GM18498 (cell line): ENCODE data around the gene PLAU.
A peak's percentile ranks its signal among the peaks of the same experiment; 100 is the strongest.
"Not testable (repeated sequence)": the region's sequence is repeated elsewhere in the genome, so short reads cannot be mapped to it uniquely, and the experiment has no call there.

ENCODE experiments used
- ATAC-seq: cut with Tn5 transposase; IDR thresholded peaks from one replicate; pipeline ENCODE4 v1.9.1; 2021; ENCODE audit warnings: mild to moderate bottlenecking, moderate library complexity; ENCODE audit not compliant: unreplicated experiment

Gene PLAU

DNA sequence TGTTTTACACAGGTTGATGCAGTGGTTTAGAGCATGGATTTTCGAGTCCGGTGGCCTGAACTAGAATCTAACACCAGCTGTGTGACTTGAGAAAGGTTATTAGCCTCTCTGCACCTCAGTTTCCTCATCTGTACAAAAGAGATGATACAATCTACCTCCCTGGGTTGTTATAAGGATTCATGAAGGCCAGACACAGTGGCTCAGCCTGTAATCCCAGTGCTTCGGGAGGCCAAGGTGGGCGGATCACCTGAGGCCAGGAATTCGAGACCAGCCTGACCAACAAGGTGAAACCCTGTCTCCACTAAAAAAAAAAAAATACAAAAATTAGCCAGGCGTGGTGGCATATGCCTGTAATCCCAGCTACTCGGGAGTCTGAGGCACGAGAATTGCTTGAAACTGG, 8.5 kb downstream of the PLAU start:
- ATAC-seq: not testable (repeated sequence)

DNA sequence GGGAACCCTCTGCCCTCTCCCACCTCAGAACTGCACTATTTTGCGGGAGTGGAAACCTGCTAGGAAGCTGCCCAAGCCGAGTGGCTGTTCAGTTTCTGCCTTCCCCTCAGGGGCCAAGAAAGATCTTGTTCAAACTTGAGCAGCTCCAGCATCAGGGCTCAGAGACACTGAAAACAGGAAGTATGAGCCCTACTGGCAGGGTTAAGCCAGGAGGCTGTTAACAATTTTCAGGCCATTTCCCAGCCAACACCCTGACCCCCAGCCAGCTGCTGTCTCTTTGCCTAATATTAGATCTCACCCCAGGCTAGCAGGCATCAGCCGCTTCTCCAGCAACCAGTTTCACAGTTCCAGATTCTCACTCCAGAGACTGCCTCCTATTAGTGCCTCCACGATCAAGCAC, 9.2 kb downstream of the PLAU start:
- ATAC-seq: no peak

DNA sequence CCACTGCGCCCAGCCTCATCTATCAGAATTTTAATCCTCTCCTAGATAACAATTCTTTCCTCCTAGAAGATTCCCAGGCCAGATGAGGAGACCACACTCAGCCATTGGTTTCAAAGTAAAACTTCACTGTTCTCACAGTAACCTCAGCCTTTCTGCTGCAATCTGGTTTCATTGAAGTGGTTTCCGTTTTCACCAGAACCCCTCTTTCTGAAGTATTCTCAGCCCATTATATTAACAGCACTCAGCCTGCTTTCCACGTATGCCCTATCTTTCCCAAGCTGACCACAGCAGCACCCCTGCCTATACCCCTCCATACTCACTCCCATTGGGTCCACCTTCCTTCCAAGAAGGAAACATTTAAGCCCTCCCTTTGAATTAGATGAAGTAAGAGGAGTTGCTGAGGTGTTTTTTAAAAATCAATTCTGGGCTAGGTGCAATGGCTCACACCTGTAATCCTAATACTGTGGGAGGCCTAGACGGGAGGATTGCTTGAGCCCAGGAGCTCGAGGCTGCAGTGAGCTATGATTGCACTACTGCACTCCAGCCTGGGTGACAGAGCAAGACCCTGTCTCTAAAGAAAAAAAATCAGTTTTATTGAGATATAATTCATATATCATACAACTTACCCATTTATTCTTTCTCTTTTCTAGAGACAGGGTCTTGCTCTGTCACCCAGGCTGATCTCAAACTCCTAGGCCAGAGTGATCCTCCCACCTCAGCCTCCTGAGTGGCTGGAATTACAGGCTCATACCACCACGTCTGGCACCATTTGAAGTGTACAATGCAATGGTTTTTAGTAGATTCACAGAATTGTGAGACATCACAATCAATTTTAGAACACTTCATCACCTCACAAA, 11.3 kb downstream of the PLAU start:
- ATAC-seq: no peak

DNA sequence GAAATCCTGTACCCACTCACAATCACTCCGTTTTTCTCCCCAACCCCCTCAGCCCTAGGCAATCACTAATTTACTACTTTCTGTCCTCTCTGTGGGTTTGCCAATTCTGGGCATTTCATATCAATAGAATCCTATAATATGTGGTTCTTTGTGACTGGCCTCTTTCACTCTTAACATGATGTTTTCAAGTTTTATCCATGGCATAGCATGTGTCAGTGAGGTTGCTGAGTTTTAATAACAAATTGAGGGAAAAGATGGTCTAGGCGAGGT, 11.9 kb downstream of the PLAU start:
- no peak for ATAC-seq

DNA sequence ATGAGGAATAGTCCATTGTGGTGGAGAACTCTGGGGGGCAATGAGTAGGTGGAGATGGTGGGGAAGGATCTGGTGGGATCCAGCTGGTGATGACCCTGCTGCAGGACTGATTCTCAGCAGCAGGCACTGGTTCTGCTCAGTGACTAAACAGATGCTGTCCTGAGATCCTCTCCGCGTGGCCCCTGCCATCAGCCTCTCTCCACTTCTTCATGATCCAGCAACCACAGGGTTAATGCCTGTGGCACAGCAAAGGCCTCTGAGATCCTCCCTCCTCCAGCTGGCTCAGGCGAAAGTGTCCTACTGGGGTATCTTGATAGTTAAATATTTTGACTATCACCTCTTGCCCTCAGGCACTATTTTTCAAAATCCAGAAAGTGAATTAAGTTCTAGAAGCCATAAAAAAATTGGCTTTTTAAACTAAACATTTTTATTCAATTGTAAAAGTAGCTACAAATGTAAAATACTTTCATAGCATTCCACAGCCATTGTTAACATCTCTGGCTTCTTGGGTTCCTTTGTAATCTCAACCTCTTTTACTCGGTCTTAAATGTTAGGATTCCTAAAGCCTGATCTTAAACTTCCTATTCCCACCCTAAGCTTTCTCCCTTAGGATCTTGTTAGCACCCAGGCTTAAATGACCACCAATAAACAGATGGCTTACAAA, 13.1 kb downstream of the PLAU start:
- ATAC-seq: no peak

DNA sequence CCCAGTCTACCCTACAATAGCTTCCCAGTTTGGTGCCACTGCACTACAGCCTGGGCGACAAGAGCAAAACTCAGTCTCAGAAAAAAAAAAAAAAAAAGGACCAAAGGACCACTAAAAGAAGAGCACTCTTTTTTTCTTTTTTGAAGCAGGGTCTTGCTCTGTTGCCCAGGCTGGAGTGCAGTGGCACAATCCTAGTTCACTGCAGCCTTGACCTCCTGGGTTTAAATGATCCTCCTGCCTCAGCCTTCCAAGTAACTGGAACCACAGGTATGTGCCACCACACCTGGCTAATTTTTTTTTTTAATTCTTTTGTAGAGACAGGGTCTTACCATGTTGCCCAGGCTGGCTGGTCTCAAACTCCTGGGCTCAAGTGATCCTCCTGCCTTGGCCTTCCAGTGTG, 14.0 kb downstream of the PLAU start:
- ATAC-seq: no peak

GRCh38 chr10:73925539-73925938, 14.6 kb downstream of the PLAU start:
- ATAC-seq: no peak

GRCh38 chr10:73926152-73926764, 15.3 kb downstream of the PLAU start:
- no peak for ATAC-seq

DNA sequence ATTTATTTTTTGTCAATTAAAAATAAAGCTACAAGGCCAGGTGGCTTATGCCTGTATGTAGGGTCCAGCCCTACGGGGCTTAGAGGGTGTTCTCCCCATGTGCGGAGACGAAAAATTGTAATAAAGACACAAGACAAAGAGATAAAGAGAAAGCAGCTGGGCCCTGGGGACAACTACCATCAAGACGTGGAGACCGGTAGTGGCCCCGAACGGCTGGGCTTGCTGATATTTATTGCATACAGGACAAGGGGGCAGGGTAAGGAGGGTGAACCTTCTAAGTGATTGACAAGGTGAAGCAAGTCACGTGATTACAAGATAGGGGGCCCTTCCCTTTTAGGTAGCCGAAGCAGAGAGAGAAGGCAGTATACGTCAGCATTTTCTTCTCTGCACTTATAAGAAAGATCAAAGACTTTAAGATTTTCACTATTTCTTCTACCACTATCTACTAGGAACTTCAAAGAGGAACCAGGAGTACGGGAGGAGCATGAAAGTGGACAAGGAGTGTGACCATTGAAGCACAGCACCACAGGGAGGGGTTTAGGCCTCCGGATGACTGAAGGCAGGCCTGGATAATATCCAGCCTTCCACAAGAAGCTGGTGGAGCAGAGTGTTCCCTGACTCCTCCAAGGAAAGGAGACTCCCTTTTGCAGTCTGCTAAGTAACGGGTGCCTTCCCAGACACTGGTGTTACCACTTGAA, 19.8 kb downstream of the PLAU start:
- not testable (repeated sequence) for ATAC-seq

DNA sequence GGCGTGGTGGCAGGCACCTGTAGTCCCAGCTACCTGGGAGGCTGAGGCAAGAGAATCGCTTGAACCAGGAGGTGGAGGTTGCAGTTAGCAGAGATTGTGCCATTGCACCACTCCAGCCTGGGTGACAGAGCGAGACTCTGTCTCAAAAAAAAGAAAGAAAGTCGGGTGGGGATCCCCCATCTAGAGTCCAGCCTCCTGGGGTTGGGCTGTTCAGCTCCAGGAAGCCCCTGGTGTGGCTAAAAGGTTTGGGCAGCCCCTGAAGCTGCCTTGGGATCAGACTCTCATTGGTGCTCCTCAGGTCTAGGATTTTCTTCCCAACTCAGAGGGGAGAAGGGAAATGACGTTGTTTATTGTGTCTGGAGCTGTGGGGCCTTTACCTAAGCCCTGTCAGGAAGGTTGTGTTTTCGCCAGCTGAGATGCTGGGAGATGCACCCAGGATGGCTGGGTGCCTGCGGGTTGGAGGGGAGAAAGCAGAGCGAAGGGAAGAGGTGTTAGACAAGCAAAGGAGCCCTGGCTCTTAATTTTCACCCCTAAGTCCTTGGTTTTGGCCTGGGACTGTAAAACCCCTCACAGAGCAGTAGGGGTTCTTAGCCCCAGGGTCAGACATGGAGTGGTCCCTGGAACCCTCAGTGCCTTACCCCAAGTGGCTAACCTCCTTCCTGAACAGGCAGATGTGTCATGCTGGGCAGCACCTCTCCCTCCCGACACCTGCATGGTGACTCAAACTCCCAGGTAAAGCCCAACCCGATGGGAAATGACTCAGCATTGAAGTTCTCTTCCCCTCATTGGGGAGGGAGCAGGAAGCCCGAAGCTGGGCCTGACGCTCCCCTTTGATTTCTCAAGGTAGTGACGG, 21.1 kb downstream of the PLAU start:
- ATAC-seq: no peak

- no peak for ATAC-seq
These were observed 21.7 kb downstream of the PLAU start for GRCh38 chr10:73932620-73933112.

- no peak for ATAC-seq
These were observed 23.1 kb downstream of the PLAU start for GRCh38 chr10:73934074-73934473.

DNA sequence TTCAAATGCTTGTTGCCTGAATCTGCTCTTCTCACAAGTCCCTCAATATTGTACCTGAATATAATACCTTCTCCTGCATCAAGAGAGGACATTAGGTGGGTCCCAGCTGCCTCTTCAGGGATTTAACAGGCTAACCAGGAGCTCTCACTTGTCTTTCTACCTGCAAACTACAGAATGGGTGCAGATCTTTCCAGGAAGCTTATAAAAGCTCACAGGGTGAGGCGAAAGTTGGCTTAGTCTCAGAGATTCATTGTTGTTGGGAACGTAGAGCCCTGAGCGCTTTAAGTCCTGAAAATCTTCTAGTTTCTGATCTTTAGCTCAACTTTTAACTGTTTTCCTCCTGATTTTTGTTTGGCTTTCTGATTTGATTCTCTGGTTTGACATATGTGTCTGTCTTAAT, 25.0 kb downstream of the PLAU start:
- ATAC-seq: no peak

- ATAC-seq: no peak
These were observed 26.6 kb downstream of the PLAU start for GRCh38 chr10:73937333-73938043.

DNA sequence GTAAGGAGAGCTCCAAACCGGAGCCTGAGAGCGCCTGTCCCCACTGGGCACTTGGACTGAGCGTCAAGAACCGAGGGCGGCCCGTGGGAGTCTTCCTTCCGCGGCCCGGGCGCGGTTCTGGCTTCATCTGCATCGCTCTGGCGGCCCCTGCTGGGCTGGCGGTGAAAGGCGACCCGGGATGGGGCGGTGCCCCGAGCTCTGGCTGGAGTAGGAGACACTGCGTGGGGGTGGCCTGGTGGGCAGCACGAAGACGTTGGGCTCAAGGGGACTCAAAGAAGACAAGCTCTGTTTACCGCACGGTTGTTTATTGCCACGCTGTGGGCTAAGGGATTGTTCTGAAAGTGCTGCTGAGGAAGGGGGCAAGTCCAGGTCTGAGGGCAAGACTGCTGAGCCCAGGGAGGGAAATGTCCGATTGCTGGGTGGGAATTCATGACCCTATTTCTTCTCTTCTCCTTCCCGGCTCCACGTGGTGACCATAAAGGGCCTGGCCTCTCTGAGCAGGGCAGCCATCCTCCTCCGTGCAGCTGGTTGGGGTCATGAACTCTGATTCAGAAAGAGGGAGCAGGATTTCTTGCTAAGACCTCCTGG, 29.8 kb downstream of the PLAU start:
- ATAC-seq: peak; percentile 85

- no peak for ATAC-seq
These were observed 30.4 kb downstream of the PLAU start for GRCh38 chr10:73941300-73941699.

- ATAC-seq: no peak
These were observed 33.6 kb downstream of the PLAU start for GRCh38 chr10:73944356-73945100.

DNA sequence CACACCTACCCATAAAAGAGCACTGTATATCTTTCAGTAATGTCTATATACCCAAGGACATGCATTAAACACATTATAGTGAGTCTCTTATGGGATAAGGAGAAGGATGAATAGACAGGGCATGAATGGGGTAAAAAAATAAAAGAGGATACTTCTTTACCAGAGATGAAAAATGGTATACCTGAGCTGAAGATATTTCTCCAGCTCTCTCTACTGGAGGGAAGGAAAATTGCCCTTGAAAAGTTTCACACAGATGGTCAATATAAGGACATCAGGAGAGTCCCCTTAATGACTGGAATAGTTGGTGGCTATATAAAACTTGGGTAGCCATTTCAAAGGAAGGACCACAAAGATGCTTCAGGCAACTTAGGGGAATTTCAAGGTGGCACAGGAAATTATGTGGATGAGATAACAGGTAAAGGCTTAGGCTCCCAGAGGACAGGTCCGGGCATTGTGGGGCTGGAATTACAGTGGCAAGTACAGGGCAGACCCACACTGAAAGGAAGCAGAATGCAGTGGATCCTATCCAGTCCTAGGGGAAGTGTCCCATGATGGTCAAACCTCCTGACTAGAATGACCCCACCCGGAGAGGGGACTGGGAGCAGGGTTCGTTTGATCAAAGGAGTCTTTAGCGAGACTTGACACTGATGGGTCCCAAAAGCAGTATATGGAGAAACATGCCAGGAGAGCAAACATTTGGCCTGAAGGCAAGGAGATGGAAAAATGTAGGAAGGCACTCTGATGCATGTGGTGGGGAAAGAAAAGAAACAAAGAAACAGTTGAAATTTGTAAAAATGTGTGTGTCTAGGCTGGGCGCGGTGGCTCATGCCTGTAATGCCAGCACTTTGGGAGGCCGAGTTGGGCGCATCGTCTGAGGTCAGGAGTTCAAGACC, 35.6 kb downstream of the PLAU start:
- no peak for ATAC-seq
